HepG2 (cell line): ENCODE results near the gene RTEL1. TPM values are rescaled to one million over a fixed set of nuclear protein-coding genes. Genes with fewer than 3 reads are reported as not detected.

Experiments
- CHD4 ChIP-seq: fragments of 200-600 bp; sonication (generic); IDR thresholded peaks from 2 replicates; pipeline ENCODE4 v1.7.0; 2017; ENCODE audit warnings: mild to moderate bottlenecking, low read length, borderline replicate concordance
- GABPB1 ChIP-seq: IDR thresholded peaks from 2 replicates; pipeline ENCODE4 v1.6.1; 2016; ENCODE audit warnings: mild to moderate bottlenecking, missing genetic modification reagents, moderate library complexity, missing compliant biosample characterization
- JUNB ChIP-seq: sonication (generic); formaldehyde crosslinking; IDR thresholded peaks from 2 replicates; pipeline ENCODE4 v1.8.0; 2022; ENCODE audit warnings: missing genetic modification reagents, mild to moderate bottlenecking, borderline replicate concordance
- MLLT10 ChIP-seq: sonication (generic); formaldehyde crosslinking; IDR thresholded peaks from 2 replicates; pipeline ENCODE4 v1.4.0; 2020; ENCODE audit warnings: missing genetic modification reagents
- NCOA1 ChIP-seq: sonication (generic); formaldehyde crosslinking; IDR thresholded peaks from 2 replicates; pipeline ENCODE4 v1.9.0; 2021; ENCODE audit warnings: missing genetic modification reagents
- NFKB2 ChIP-seq: sonication (generic); formaldehyde crosslinking; IDR thresholded peaks from 2 replicates; pipeline ENCODE4 v1.4.0; 2020; ENCODE audit warnings: missing genetic modification reagents, borderline replicate concordance
- NPAS2 ChIP-seq: sonication (generic); formaldehyde crosslinking; IDR thresholded peaks from 2 replicates; pipeline ENCODE4 v1.8.0; 2022; ENCODE audit warnings: mild to moderate bottlenecking, missing genetic modification reagents, borderline replicate concordance
- NR3C1 ChIP-seq: sonication (generic); formaldehyde crosslinking; IDR thresholded peaks from 2 replicates; pipeline ENCODE4 v1.4.0; 2020; ENCODE audit warnings: missing genetic modification reagents
- POLR2A ChIP-seq, 2 experiments: IDR thresholded peaks; 2 replicates each; pipeline ENCODE4 v1.6.1; 2011; ENCODE audit warnings: low read depth in 2 of 2, low read length in 2 of 2, mild to moderate bottlenecking in 1 of 2, moderate library complexity in 1 of 2; ENCODE audit not compliant: insufficient read depth in 1 of 2
- POLR2AphosphoS2 ChIP-seq: IDR thresholded peaks from 2 replicates; pipeline ENCODE4 v1.6.1; 2011; ENCODE audit warnings: low read depth, low read length, improper control_type of control experiment
- SMAD1 ChIP-seq: sonication (generic); formaldehyde crosslinking; IDR thresholded peaks from 2 replicates; pipeline ENCODE4 v1.4.0; 2020; ENCODE audit warnings: missing genetic modification reagents, low read depth, mild to moderate bottlenecking, borderline replicate concordance
- SYNCRIP ChIP-seq: fragments of 200-400 bp; formaldehyde crosslinking; IDR thresholded peaks from 2 replicates; pipeline ENCODE4 v1.6.1; 2018; ENCODE audit warnings: mild to moderate bottlenecking, low read depth, low read length; ENCODE audit not compliant: insufficient read depth
- TEAD2 ChIP-seq: sonication (generic); formaldehyde crosslinking; IDR thresholded peaks from 2 replicates; pipeline ENCODE4 v1.9.0; 2021; ENCODE audit warnings: missing genetic modification reagents
- TGIF2 ChIP-seq: IDR thresholded peaks from 2 replicates; pipeline ENCODE4 v1.6.1; 2016; ENCODE audit warnings: control low read depth, missing compliant biosample characterization
- ZC3H13 ChIP-seq: sonication (generic); formaldehyde crosslinking; IDR thresholded peaks from 2 replicates; pipeline ENCODE4 v1.8.1; 2023; ENCODE audit warnings: mild to moderate bottlenecking, missing genetic modification reagents, moderate library complexity
- ZFP82 ChIP-seq: sonication (generic); formaldehyde crosslinking; IDR thresholded peaks from 2 replicates; pipeline ENCODE4 v1.5.1; 2020; ENCODE audit warnings: mild to moderate bottlenecking, missing genetic modification reagents, borderline replicate concordance
- ZNF234 ChIP-seq: sonication (generic); formaldehyde crosslinking; conservative IDR thresholded peaks from 2 replicates; pipeline ENCODE4 v1.5.1; 2020; ENCODE audit warnings: mild to moderate bottlenecking, missing genetic modification reagents
- ZNF598 ChIP-seq: sonication (generic); formaldehyde crosslinking; IDR thresholded peaks from 2 replicates; pipeline ENCODE4 v1.5.1; 2020; ENCODE audit warnings: mild to moderate bottlenecking, missing genetic modification reagents, borderline replicate concordance
- ZNF629 ChIP-seq: sonication (generic); formaldehyde crosslinking; conservative IDR thresholded peaks from 2 replicates; pipeline ENCODE4 v1.5.0; 2020; ENCODE audit warnings: missing genetic modification reagents
- ZNF670 ChIP-seq: sonication (generic); formaldehyde crosslinking; IDR thresholded peaks from 2 replicates; pipeline ENCODE4 v1.8.0; 2022; ENCODE audit warnings: mild to moderate bottlenecking, missing genetic modification reagents, borderline replicate concordance
- ZNF790 ChIP-seq: sonication (generic); formaldehyde crosslinking; IDR thresholded peaks from 2 replicates; pipeline ENCODE4 v1.8.0; 2022; ENCODE audit warnings: missing genetic modification reagents, mild to moderate bottlenecking, borderline replicate concordance
- polyA plus RNA-seq, 8 experiments: library from polyadenylated mRNA; depleted of rRNA in 3 of 8; stranded (reverse) in 7 of 8; unstranded in 1 of 8; fragments of >200 nt; fragmentation: Illumina TruSeq in 4 of 8; extraction: Trizol in 4 of 8; gene quantifications; 2 replicates each; pipeline versions ENCODE4 v1.2.1 to v1.2.3, GENCODE V29; 2011 to 2016; ENCODE audit warnings: low read depth in 4 of 8, missing spikeins in 1 of 8, mixed read lengths in 1 of 8; ENCODE audit not compliant: insufficient read depth in 1 of 8
- total RNA-seq, 5 experiments: library from RNA; depleted of rRNA; stranded (reverse); fragments of >200 nt; fragmentation: Illumina TruSeq; extraction: Trizol; gene quantifications; 2 replicates each; pipeline ENCODE4 v1.2.3, GENCODE V29; 2016; ENCODE audit warnings: low read depth in 1 of 5
- TF ChIP-seq, protein P1 (sequence below): fragments of 450-650 bp; IDR thresholded peaks from 2 replicates; pipeline ENCODE4 v1.6.1; 2016
- TF ChIP-seq, protein P2 (sequence below): sonication (generic); formaldehyde crosslinking; IDR thresholded peaks from 2 replicates; pipeline ENCODE4 v1.5.1; 2020; ENCODE audit warnings: mild to moderate bottlenecking, missing genetic modification reagents, borderline replicate concordance
- TF ChIP-seq, protein P3 (sequence below): sonication (generic); formaldehyde crosslinking; IDR thresholded peaks from 2 replicates; pipeline ENCODE4 v1.4.0; 2020; ENCODE audit warnings: low read depth, mild to moderate bottlenecking, missing genetic modification reagents
- TF ChIP-seq, protein P4 (sequence below): sonication (generic); formaldehyde crosslinking; IDR thresholded peaks from 2 replicates; pipeline ENCODE4 v1.4.0; 2020; ENCODE audit warnings: missing genetic modification reagents

Gene RTEL1
- total and polyA plus RNA-seq, 2 of the 13 experiments (the other 11 are each of a cell fraction or from before 2014, with no cell fraction given) = 21.8 to 36.4 TPM

DNA sequence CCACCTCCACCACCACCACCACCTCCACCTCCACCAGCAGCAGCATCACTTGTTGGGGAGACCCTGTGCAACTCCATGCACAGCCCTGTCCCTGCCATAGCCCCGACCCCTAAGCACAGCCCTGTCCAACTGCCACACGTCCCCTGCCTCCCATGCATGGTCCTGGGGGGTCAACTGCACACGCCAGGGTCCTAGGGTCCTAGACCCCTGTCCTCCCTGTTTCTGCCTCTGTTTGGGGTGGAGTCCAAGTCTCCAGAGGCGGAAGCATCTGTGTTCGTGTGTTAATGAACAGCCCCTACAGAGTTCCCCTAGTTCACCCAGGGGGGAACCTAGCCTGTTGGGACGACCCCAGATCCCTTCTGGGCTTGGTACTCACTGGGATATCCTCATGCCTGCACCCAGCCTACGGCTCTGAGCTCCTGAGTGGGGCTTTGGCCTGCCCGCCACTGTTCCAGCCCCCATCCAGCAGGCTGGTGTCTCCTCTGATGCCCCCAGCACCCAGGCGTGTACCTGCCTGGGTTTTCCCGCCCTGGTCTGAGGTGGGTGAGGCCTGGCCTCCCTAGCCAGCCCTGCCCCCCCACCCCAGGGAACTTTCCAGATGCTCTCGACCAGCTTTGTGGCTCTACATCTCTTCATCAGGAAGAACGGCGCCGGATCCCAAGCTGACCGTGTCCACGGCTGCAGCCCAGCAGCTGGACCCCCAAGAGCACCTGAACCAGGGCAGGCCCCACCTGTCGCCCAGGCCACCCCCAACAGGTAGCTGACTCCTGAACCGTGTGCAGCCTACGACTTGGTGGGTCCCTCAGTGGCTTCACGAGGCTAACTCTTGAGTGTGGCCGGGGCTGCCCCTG is 35.8 kb downstream of the RTEL1 start (continued):
- TF ChIP-seq ZNF670 (CRISPR knock-in tag) (no peak), TEAD2 (CRISPR knock-in tag) (no peak), ZNF629 (CRISPR knock-in tag) (no peak), ZFP82 (CRISPR knock-in tag) (peak; percentile 9; the same call in 1 of the 2 replicates), MLLT10 (CRISPR knock-in tag) (no peak), SMAD1 (CRISPR knock-in tag) (no peak), POLR2A (IDR thresholded peaks at IDR 0.05; ENCODE audit: insufficient read depth in 1 of 2, low read depth in 2 of 2, low read length in 2 of 2) (peak in 1 of 2 experiments; percentile 17; a peak in 2 of 4 replicates), NFKB2 (CRISPR knock-in tag) (no peak), GABPB1 (no peak), NPAS2 (CRISPR knock-in tag) (no peak), ZNF790 (no peak), POLR2AphosphoS2 (peak; percentile 70), NR3C1 (CRISPR knock-in tag) (no peak), ZNF598 (no peak), ZNF234 (CRISPR knock-in tag) (no peak), SYNCRIP (no peak), CHD4 (no peak), JUNB (no peak), ZC3H13 (CRISPR knock-in tag) (0 out of 2 replicates have a peak, but pooled peaks have one; percentile 12), TGIF2 (no peak), NCOA1 (CRISPR knock-in tag) (no peak)
- TF ChIP-seq, protein P1, sequence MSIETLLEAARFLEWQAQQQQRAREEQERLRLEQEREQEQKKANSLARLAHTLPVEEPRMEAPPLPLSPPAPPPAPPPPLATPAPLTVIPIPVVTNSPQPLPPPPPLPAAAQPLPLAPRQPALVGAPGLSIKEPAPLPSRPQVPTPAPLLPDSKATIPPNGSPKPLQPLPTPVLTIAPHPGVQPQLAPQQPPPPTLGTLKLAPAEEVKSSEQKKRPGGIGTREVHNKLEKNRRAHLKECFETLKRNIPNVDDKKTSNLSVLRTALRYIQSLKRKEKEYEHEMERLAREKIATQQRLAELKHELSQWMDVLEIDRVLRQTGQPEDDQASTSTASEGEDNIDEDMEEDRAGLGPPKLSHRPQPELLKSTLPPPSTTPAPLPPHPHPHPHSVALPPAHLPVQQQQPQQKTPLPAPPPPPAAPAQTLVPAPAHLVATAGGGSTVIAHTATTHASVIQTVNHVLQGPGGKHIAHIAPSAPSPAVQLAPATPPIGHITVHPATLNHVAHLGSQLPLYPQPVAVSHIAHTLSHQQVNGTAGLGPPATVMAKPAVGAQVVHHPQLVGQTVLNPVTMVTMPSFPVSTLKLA = no peak
- TF ChIP-seq, protein P2, sequence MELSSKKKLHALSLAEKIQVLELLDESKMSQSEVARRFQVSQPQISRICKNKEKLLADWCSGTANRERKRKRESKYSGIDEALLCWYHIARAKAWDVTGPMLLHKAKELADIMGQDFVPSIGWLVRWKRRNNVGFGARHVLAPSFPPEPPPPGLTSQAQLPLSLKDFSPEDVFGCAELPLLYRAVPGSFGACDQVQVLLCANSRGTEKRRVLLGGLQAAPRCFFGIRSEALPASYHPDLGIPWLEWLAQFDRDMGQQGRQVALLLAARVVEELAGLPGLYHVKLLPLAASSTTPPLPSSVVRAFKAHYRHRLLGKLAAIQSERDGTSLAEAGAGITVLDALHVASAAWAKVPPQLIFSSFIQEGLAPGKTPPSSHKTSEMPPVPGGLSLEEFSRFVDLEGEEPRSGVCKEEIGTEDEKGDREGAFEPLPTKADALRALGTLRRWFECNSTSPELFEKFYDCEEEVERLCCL (CRISPR knock-in tag) = no peak
- TF ChIP-seq, protein P3, sequence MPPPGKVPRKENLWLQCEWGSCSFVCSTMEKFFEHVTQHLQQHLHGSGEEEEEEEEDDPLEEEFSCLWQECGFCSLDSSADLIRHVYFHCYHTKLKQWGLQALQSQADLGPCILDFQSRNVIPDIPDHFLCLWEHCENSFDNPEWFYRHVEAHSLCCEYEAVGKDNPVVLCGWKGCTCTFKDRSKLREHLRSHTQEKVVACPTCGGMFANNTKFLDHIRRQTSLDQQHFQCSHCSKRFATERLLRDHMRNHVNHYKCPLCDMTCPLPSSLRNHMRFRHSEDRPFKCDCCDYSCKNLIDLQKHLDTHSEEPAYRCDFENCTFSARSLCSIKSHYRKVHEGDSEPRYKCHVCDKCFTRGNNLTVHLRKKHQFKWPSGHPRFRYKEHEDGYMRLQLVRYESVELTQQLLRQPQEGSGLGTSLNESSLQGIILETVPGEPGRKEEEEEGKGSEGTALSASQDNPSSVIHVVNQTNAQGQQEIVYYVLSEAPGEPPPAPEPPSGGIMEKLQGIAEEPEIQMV (CRISPR knock-in tag) = no peak
- TF ChIP-seq, protein P4, sequence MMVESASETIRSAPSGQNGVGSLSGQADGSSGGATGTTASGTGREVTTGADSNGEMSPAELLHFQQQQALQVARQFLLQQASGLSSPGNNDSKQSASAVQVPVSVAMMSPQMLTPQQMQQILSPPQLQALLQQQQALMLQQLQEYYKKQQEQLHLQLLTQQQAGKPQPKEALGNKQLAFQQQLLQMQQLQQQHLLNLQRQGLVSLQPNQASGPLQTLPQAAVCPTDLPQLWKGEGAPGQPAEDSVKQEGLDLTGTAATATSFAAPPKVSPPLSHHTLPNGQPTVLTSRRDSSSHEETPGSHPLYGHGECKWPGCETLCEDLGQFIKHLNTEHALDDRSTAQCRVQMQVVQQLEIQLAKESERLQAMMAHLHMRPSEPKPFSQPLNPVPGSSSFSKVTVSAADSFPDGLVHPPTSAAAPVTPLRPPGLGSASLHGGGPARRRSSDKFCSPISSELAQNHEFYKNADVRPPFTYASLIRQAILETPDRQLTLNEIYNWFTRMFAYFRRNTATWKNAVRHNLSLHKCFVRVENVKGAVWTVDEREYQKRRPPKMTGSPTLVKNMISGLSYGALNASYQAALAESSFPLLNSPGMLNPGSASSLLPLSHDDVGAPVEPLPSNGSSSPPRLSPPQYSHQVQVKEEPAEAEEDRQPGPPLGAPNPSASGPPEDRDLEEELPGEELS (CRISPR knock-in tag) = no peak
